T-helper 1 cell (primary cell): ENCODE measurements around the gene TMEM186.
"Not testable (repeated sequence)": the region's sequence is repeated elsewhere in the genome, so short reads cannot be mapped to it uniquely, and the experiment has no call there.

Experiments used
- DNase-seq, 5 donors: peaks; one replicate each; pipeline ENCODE4 v3.0.0-alpha.2; 2012 to 2020

The TMEM186 gene

DNA sequence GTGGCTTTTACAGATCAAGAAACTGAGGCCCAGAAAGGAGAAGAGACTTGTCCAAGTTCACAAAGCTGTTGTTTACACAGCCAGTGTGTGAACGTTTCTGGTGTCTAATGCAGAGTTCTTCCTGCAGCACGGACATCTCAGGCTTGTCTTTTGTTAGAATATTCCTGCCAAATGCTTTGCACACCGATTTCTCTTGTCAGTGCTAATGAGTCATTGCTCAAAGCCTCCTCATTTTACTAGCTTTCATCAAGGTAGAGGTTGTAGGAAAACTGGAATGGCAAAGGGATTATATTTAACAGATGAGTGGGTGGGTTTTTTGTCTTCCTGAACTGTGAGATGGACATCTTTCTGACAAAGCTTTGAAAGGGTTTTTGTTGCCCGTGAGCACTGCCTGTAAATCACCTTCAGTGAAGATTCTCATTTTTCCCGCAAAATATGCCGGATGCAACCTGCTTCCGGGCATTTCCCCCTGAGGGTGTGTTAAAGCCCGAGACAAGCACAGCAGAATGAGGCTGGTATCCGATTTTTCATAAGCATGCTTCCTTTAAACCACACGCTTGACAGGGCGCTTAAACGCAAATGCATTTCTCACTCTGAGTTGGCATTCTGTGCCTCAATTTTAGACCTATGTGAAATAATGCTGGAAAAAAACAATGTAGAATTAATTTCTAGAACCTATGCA is 14.9 kb upstream of the TMEM186 start:
- no peak for DNase-seq

- DNase-seq, result no peak
Observed at GRCh38 chr16:8808613-8809353, 11.3 kb upstream of the TMEM186 start.

DNA sequence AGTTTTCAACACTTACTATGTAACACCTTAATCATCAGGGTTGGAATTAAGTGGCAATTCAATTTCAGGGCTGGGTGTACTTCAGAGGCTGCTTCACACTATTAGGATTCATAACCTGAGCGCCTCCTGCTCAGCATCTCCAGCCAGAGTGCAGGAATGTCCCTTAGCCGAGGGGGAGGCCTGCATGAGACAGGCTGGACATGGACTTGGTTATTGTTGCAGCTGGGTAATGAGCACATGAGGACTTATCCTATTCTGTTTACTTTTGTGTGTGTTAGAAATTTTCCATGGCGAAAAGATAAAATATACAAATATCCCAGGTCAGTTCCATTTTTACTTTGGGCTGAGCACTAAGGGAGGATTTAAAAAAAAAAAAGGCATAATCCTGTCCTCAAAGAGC is 10.6 kb upstream of the TMEM186 start:
- DNase-seq, result no peak

DNA sequence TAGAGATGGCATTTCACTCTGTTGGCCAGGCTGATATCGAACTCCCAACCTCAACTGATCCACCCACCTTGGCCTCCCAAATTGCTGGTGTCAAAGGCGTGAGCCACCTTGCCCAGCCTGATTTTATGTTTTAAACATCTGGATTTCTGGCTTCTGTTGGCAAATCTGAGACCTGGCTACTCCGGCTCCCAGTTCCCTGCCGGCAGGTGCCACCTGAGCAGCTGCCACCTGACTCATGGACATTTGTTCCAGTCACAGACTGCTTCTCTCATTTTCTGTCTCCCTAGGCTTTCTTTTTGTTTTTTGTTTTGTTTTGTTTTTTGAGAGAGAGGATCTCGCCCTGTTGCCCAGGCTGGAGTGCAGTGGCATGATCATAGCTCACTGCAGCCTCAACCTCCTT is 9.8 kb upstream of the TMEM186 start:
- no peak for DNase-seq

- no peak for DNase-seq
Observed at GRCh38 chr16:8806272-8806983, 9.0 kb upstream of the TMEM186 start.

DNA sequence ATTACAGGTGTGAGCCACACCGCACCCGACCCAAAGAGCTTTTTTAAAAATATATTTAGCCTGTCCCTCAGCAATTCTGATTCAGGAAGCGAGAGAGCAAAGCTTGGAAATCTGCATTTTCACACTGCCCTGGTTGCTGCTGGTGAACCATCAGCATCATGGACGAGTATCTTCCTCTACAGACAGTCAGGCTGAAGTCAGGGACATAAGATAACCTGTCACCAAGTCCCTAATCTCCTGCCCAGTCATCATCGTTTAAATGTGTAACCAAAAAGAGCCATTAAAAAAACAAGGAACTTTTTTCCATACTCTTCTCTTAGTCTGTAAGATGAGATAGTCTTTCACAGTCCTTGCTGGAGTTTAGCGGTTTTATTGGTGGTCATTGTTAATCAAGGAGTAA is 6.9 kb upstream of the TMEM186 start:
- no peak for DNase-seq

DNA sequence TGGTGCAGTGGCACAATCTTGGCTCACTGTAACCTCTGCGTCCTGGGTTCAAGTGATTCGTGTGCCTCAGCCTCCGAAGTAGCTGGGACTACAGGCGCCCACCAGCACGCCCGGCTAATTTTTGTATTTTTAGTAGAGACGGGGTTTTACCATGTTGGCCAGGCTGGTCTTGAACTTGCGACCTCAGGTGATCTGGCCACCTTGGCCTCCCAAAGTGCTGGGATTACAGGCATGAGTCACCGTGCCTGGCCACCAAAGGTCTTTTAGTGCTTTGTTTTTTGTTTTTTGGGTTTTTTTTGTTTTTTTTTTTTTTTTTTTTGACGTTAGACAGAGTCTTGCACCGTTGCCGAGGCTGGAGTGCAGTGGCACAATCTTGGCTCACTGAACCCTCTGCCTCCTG is 6.3 kb upstream of the TMEM186 start:
- not testable (repeated sequence) for DNase-seq

- no peak for DNase-seq
Observed at GRCh38 chr16:8801701-8802100, 4.3 kb upstream of the TMEM186 start.

- peak in 1 of 5 donors; percentile 5 for DNase-seq
Observed at GRCh38 chr16:8798535-8799157, 1.2 kb upstream of the TMEM186 start.

DNA sequence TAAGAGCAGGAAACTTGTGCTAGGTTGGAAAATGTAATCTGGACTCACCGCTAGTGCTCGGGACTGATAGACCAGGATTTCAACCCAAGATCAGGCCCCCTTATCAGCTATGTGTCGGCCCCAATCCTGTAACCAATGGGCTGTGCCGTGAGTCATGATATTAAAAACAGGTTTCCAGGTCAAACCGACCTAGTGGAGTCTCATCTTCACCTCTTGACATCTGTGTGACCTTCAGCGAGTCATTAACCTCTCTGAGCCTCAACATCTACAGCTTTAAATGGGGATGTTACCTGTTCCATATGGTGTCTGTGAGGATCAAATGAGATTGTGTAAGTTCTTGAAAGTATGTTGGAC is 712 bp upstream of the TMEM186 start:
- DNase-seq, result no peak

DNA sequence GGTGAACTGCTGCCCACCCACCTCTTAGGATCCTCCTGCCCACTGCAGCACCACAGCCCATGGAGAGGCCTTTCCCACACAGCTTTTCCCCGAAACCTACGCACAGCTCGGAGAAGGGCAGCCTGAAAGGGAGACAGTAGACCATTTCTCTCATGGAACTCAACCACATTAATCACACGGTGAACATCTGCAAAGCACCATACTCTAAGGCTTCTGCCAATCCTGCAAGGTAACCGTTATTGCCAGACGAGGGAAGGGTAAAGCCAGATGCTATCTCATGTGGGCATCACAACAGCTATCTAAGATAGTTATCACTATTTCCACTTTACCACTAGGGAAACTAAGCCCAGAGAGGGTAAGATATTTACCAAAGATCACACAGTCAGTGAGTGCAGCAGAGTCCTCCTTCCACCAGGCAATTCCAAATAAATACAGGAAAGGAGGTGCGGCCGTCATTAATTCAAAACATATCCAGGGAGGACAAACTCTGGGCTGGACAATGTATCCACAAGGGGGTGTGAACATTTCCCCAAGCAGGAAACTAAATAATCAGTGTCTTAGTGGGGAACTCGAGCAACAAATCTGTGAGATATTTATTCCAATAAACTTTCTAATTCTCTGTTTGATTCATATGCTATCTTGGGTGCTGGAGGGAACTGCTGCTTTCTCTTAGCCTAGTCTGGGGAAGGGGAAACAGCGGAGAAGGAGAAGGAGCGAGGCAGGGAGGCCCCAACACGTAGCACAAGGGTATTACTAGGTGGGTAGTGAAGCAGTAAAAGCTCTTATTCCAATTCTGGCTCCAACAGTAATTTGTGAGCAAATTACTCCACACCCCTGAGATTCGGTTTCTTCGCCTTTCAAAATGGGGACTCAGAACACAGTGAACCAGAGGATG is 723 bp downstream of the TMEM186 start:
- DNase-seq, result no peak

DNA sequence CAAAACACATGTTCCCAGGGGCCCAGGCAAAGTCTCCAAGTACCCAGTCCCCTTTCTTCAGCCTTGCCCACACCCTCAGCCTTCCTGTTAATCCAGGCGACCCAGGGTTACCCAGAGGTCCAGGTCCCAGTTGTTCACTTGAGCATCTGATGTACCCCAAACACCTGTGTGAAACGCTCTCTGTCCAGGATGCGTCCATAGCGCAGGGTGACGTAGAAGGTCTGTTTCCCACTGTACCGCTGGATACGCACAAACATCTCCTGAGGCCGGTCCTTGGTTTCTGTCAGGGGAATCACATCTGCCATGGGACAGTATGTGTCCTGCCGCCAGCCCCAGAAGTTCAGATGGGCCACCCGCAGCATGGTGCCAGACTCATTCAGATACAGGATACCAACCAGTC is 1.6 kb downstream of the TMEM186 start:
- DNase-seq, result no peak

- DNase-seq, result no peak
Observed at GRCh38 chr16:8795091-8795490, 2.3 kb downstream of the TMEM186 start.

DNA sequence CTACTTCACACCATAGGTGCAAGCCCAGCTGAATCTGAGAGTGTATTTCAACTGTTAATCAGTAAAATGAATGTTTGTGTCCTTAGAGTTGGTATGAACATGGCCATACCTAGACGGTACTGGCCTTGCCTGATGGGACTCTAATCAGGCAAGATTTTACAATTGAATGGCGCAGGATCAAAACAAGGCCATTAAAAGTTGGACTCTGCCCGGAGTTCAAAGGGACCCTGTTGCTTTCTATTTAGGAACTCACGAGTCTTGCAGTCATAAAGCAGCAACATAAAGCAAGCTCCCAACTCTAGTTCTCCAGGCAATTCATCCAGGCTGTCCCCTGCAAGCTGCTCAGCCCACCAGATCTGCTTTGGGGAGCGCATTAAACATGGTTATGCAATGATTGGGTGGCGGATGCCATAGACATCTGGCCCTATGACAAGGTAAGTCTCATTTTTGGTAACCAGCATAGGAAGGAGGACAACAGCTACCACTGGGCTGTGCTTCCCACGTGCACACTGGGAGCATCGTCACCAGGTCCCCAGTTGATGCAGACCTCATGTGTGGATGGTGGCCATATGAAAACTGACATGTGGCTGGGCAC is 8.8 kb downstream of the TMEM186 start:
- no peak for DNase-seq

GRCh38 chr16:8786316-8786715 is 11.1 kb downstream of the TMEM186 start:
- DNase-seq, result not testable (repeated sequence)

DNA sequence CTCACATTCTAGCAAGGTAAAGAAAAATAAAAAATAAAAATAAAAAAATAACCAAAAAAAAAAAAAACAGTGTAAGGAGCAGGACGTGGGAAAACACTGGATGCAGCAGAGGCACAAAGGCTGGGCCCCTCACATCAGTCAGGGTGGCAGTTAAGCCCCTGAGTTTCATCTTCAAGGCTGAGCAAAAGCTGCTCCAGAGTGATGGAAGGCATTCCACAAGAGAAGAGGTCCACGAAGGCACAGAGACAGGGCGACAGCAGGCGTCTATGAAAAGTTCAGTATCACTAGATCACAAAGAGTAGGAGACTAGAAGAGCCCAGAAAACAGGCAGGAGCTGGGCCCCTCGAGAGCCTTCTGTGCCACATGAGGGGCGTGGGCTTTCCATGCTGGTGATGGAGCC is 12.0 kb downstream of the TMEM186 start:
- no peak for DNase-seq

DNA sequence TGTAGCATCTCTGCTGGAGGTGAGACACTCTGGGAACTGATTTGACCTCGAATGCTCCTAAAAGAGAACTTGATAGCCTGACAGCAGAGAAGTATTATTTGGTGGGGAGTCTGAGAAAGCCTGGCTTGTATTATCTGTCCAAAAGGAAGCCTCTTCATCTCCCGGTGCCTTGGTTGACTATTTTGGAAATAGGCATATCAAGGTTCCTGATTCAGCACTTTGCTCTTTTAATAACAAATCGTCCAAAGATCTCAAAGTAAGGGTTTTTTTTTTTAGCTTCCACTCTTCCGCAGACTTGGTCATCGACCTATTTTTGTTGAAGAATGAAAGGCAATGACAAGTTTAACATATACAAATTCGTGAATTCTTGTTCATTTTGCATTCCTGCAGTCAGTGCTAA is 14.8 kb downstream of the TMEM186 start:
- DNase-seq, result no peak

- no peak for DNase-seq
Observed at GRCh38 chr16:8781797-8782196, 15.6 kb downstream of the TMEM186 start.

GRCh38 chr16:8777217-8777616 is 20.2 kb downstream of the TMEM186 start:
- no peak for DNase-seq

DNA sequence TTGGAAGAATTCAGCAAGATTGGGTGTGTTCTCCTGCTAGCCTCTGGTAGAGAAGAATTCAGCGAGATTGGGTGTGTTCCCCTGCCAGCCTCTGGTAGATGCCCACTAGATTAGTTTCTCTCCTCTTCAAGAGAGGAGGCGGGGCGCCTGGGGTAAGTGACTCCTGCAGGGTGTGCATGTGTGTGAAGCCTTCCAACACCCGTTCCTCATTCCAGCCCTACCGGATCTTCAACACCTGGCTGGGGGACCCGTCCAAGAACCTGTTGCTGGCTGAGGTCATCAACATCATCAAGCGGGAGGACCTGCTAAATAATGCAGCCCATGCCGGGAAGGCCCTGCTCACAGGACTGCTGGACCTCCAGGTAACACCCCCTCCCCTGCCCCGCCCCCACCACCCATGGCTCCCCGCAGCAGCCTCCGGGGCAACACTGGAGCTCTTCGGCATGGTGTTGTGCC is 21.3 kb downstream of the TMEM186 start:
- no peak for DNase-seq

- DNase-seq, result no peak
Observed at GRCh38 chr16:8775359-8775758, 22.1 kb downstream of the TMEM186 start.

DNA sequence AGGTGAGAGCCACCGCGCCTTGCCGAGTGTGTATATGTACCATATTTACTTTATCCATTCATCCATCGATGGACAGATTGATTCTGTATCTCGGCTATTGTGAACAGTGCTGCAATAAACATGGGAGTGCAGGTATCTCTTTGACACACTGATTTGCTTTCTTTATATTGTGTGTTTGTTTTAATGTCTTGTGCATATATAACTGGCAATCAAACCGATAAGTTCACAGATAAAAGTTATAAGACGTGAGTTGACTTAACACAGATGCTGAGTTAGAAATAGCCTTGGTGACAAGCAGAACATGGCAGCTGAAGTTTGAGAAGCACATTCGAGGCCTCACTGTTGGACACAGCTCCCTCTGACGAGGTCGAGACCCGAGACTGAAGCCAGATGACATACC is 23.2 kb downstream of the TMEM186 start:
- no peak for DNase-seq
